H4 (cell line): ENCODE measurements around the gene RBM4. TPM values are rescaled to one million over a fixed set of nuclear protein-coding genes. Genes with fewer than 3 reads are reported as not detected.
"Not testable (repeated sequence)": the region's sequence is repeated elsewhere in the genome, so short reads cannot be mapped to it uniquely, and the experiment has no call there.

Source experiments
- DNase-seq: peaks from one replicate; pipeline ENCODE4 v3.0.0-alpha.2; 2015; ENCODE audit warnings: low spot score
- total RNA-seq: library from RNA; depleted of rRNA; stranded (reverse); fragments of >200 nt; shearing (Covaris generic); gene quantifications from 2 replicates; pipeline ENCODE4 v1.2.3, GENCODE V29; 2014; rRNA removed

RBM4 gene, protein sequence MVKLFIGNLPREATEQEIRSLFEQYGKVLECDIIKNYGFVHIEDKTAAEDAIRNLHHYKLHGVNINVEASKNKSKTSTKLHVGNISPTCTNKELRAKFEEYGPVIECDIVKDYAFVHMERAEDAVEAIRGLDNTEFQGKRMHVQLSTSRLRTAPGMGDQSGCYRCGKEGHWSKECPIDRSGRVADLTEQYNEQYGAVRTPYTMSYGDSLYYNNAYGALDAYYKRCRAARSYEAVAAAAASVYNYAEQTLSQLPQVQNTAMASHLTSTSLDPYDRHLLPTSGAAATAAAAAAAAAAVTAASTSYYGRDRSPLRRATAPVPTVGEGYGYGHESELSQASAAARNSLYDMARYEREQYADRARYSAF
- total RNA-seq: 159 and 164 TPM in 2 replicates

- peak; percentile 99 for DNase-seq
Measured at GRCh38 chr11:66638177-66639065, at the start of gene RBM4. TSS of gene RBM4 (plus strand) at chr11:66638703. CDS start at chr11:66639712, 1,009 bp downstream.

- not testable (repeated sequence) for DNase-seq
Measured at GRCh38 chr11:66589315-66589714, 49.2 kb upstream of the RBM4 start.

DNA sequence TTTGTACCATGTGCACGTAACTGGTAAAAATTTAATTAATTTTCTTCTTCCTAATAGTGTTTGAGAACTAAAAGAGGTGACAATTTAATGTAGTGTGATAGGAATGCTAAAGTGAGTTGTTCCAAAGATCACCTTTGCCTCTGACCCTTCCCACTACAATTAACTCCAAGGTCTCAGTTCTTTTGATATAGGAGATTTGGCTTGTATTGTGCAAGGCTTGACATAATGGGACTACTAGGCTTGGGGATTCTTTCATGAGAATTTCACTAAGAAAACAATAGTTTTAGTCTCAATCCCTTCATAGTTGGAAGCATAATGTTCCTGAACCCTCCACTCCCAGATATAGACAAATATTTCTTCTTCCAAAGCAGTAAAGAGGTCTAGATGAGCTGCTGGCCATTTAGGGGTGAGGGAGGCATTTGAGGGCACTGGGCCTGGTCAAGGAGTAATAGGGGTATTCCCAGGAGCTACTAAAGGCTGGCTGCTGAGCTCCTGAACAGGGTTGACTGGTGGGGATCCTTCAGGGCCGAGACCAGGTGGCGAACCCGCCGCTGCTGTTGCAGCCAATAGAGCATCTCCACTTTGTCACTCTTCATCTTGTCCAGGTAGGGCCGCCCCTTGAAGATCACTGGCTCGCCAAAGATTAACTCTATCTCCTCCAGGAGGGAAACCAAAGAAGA, 48.4 kb upstream of the RBM4 start:
- DNase-seq: no peak

DNA sequence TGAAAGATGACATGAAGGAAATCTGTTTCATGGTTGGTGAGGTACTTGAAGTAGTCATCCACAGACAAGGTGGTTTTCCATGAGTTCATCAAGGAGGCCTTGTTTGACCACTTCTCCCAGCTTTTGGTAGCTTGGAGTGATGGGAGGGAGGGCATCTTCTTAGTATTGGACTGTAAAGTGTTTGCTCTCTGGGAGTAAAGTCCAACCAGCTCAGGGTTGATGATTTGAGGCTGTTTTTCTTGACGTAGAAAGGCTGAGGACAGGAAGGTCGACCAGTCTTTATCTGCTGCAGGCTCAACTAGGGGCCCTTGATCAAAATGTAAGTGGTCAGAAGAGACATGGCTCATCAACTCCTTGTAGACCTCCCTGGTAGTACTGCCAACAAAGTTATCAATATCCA, 47.3 kb upstream of the RBM4 start:
- no peak for DNase-seq

GRCh38 chr11:66592457-66593302, 45.8 kb upstream of the RBM4 start, which contains the start of the genes CCDC87 and CCS:
TSS of gene CCDC87 (minus strand) at chr11:66593063. CDS start at chr11:66593015, 48 bp downstream.
TSS of gene CCS (plus strand) at chr11:66593185. CDS start at chr11:66593262, 77 bp downstream.
- peak; percentile 92 for DNase-seq

- DNase-seq: no peak
Measured at GRCh38 chr11:66593303-66593635, 45.2 kb upstream of the RBM4 start.

- DNase-seq: no peak
Measured at GRCh38 chr11:66593650-66594049, 44.9 kb upstream of the RBM4 start.

DNA sequence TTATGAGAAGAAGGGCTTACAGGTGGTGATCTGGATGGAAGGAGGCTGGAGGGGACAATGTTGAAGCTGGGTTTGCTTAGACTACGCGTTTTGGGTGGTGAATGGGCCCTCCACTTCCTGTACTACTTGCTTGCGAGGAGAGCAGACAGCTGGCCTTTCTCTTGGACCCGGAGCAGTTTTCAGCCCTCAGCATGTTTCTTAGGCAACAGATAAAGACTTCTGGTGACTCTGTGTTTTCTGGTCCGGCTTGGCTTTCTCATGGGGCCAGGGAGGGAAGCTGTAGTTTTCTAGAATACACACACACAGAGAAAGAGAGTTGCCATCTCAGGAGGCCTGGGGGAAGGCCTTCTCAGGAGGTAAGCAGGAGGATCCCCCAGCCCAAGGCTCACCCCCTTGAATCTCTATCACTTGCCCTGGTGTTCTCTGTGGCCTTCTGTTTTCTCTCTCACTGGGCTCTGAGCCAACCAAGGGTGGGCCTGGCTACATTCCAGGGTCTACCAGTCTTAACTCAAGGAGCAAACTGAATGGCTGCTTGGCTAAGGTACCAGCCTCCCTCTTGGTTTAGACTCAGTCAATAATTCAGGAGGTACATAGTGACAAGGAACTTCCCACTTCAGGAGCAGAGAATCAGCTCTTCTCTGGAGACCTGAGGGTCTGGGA, 43.1 kb upstream of the RBM4 start:
- DNase-seq: peak; percentile 27

DNA sequence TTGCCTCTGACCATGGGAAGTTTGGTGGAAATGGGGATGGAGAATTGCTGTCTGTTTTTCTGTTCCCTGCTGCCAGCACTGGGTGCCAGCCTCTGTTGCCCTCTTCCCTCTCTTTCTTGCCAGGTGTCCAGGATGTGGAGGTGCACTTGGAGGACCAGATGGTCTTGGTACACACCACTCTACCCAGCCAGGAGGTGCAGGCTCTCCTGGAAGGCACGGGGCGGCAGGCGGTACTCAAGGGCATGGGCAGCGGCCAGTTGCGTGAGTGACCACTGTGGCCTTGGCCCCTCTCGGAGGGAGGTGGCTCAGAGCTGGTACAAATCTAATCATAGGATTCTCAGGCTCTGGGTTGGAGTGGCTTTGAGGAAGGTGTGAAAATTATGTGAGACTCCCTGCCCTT, 39.5 kb upstream of the RBM4 start:
- no peak for DNase-seq

DNA sequence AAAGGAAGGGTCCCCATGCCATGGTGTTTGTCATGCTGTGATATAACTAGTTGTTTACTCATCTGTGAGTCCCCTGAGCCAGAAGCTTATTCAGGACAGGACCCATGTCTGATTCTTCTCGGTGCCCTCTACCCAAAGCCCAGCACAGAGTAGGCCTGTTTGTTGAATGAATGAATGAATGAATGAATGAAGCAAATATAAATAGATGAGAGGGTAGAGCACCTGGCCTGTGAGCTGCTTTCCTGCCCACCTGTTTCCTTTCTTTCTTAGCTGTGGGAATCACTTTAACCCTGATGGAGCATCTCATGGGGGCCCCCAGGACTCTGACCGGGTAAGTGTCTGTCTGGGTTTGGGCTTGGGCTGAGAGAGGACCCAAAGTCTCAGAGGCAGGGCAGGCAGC, 38.3 kb upstream of the RBM4 start:
- no peak for DNase-seq

GRCh38 chr11:66600631-66601233, 37.8 kb upstream of the RBM4 start:
- DNase-seq: no peak

DNA sequence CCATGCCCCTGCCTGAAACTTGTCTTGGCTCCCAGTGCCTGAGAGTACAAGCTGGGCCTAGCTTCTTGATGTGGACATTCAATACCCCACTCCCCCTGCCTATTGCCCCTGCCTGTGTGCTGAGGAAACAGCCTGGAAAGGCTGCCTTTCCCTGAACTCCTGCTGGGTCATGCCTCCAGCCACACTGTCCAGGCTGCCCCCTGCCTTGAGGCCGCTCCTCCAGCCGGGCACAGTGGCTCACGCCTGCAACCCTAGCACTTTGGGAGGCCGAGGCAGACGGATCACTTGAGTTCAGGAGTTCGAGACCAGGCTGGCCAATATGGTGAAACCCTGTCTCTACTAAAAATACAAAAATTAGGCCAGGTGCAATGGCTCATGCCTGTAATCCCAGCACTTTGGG, 35.4 kb upstream of the RBM4 start:
- DNase-seq: no peak

- DNase-seq: no peak
Measured at GRCh38 chr11:66604155-66604554, 34.3 kb upstream of the RBM4 start.

GRCh38 chr11:66606608-66607007, 31.9 kb upstream of the RBM4 start:
- not testable (repeated sequence) for DNase-seq

GRCh38 chr11:66607126-66607834, 31.2 kb upstream of the RBM4 start:
- peak; percentile 85 for DNase-seq

DNA sequence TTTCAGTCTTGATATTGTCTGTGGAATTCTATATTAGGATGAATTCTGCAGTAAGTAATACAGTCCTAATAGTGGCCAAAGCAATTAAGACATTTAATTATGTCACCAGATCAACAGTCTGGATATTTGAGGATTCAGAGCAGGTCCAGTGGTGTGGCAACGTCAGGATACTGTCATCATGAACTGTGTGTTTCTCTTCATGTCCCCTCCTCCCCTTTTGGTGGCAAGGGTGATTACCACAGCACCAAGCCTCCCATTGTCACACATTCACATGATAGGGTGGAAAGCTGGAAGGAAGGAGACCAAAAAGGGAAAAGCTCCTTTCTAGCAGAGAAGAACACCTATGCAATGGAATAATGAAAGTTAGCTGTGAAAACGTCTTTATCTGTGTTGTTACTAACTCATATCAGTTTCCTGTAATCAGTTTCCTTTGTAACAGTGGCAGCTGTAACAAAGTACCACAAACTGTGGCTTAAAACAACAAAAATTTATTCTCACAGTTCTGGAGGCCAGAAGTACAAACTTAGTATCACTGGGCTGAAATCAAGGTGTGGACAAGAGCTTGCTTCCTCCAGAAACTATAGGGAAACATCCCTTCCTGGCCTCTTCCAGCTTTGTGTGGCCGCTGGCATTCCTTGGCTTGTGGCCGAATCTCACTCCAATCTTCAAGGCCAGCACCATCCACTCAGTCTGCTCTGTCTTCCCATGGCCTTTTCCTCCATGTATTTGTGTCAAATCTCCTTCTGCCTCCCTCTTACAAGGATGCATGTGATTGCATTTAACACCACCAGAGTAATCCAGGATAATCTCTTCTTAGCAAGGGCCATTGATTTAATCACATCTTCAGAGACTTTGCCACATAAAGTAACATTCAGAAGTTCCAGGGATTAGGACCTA, 28.5 kb upstream of the RBM4 start:
- DNase-seq: no peak

- DNase-seq: no peak
Measured at GRCh38 chr11:66612458-66612857, 26.0 kb upstream of the RBM4 start.

GRCh38 chr11:66614073-66614472, 24.4 kb upstream of the RBM4 start:
- DNase-seq: no peak
